Activated T-helper 2 cell treated with anti-CD3 and anti-CD28 coated beads, Interferon-gamma antibody, Interleukin-2, Interleukin-4, amounts not matched to agents 10 μg/mL and 5 μg/mL and 100 μg/mL, durations not matched to agents 14 hours and 24 hours and 36 hours (primary cell): ENCODE measurements around the gene METTL27. TPM values are rescaled to one million over a fixed set of nuclear protein-coding genes. Genes with fewer than 3 reads are reported as not detected.
"Not testable (repeated sequence)": the region's sequence is repeated elsewhere in the genome, so short reads cannot be mapped to it uniquely, and the experiment has no call there.

Experiments used
- DNase-seq: peaks from one replicate; pipeline ENCODE4 v3.0.0; 2021; ENCODE audit warnings: low spot score
- H3K27ac Mint-ChIP-seq: one replicate; pipeline ENCODE4 v1.8.0; 2021; ENCODE audit warnings: mixed read lengths
- H3K27me3 Mint-ChIP-seq: one replicate; pipeline ENCODE4 v1.8.0; 2021; ENCODE audit warnings: low read depth, mixed read lengths
- H3K36me3 Mint-ChIP-seq: one replicate; pipeline ENCODE4 v1.8.0; 2021; ENCODE audit warnings: low read depth, mixed read lengths
- H3K4me1 Mint-ChIP-seq: one replicate; pipeline ENCODE4 v1.8.0; 2021; ENCODE audit warnings: low read depth, mixed read lengths
- H3K4me3 Mint-ChIP-seq: one replicate; pipeline ENCODE4 v1.8.0; 2021; ENCODE audit warnings: low read depth, mild to moderate bottlenecking, moderate library complexity, mixed read lengths
- H3K9me3 Mint-ChIP-seq: one replicate; pipeline ENCODE4 v1.8.0; 2021; ENCODE audit warnings: mixed read lengths
- intact Hi-C: fragments of 100-400 bp; cut with micrococcal nuclease; formaldehyde crosslinking; loops from one replicate; pipeline ENCODE4 v1.15.1; 2023
- total RNA-seq: library from RNA; stranded (reverse); gene quantifications from 2 replicates; pipeline ENCODE4 v1.2.3, GENCODE V29; 2022

Gene METTL27
- total RNA-seq, 1 donor from 2014 or later, result 0.94 TPM

- Mint-ChIP-seq H3K4me1 (peaks cover 2% of the 10 kb centered on the region), H3K9me3 (no peaks in the 10 kb centered on the region), H3K36me3 (no peaks in the 10 kb centered on the region), H3K4me3 (no peak within 1 kb of the TSS), H3K27me3 (peaks cover 16% of the 10 kb centered on the region), H3K27ac (no peak within 1 kb of the TSS)
- intact Hi-C loops, result loop anchor here (10.0 kb wide), 1 partner anchor 164 kb away; the partner anchor contains the start of gene ELN
- DNase-seq, result no peak
These were observed 18.5 kb upstream of the METTL27 start, which contains the start of gene TMEM270 for GRCh38 chr7:73860859-73861258. TMEM270 (plus strand) TSS chr7:73861159; CDS start chr7:73861195, 36 bp downstream.

- Mint-ChIP-seq H3K27ac (no peak overlapping the region), H3K4me1 (peaks cover 5% of the 10 kb centered on the region), H3K27me3 (peaks cover 23% of the 10 kb centered on the region), H3K36me3 (no peaks in the 10 kb centered on the region), H3K9me3 (no peaks in the 10 kb centered on the region), H3K4me3 (no peak overlapping the region)
- no peak for DNase-seq
- intact Hi-C loops, result no loop called here
These were observed 16.5 kb upstream of the METTL27 start for GRCh38 chr7:73858807-73859206.

DNA sequence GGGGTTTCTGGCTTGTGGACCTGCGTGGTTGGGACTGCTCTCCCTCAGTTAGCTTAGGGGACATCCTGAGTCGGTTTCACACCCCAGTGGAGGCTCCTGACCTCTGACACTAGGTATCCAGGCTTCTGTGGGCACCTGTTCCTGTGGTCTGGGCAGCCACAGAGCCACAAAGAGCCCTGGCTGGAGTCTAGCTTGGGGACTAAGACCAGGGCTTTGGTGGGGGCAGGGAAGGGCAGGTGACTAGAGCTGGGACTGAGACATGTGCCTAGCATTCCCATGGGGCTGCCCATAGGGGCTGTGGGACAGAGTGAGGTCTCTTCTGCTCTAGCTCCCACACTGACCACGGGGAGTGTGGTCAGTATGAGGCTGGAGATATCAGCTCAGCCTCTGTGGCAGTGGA lies 14.6 kb upstream of the METTL27 start:
- Mint-ChIP-seq H3K27ac (no peak overlapping the region), H3K36me3 (no peaks in the 10 kb centered on the region), H3K27me3 (peaks cover 27% of the 10 kb centered on the region), H3K4me1 (peaks cover 9% of the 10 kb centered on the region), H3K4me3 (no peak overlapping the region), H3K9me3 (no peaks in the 10 kb centered on the region)
- intact Hi-C loops, result no loop called here
- no peak for DNase-seq

DNA sequence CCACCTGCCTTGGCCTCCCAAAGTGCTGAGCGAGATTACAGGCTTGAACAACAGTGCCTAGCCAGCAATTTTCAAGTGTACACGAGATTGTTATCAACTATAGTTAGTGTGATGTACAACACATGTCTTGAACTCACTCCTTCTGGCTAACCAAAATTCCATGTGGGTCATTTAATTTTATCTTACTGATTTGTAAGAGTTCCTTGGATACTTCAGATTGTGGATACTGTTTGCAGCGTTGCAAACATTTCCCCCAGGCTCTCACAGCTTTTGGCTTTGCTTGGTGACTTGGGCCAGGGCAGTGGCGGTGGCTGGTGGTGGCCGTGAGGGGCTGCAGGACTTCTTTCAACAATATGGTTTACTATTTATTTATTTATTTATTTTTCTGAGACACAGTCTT lies 10.2 kb upstream of the METTL27 start:
- H3K9me3 Mint-ChIP-seq, result no peaks in the 10 kb centered on the region
- H3K36me3 Mint-ChIP-seq, result no peaks in the 10 kb centered on the region
- H3K4me1 Mint-ChIP-seq, result peaks cover 32% of the 10 kb centered on the region
- DNase-seq, result no peak
- intact Hi-C loops, result no loop called here
- H3K27ac Mint-ChIP-seq, result no peak overlapping the region
- H3K4me3 Mint-ChIP-seq, result no peak overlapping the region
- H3K27me3 Mint-ChIP-seq, result peaks cover 33% of the 10 kb centered on the region

- H3K36me3 Mint-ChIP-seq, result no peaks in the 10 kb centered on the region
- H3K27ac Mint-ChIP-seq, result peak overlapping the region; percentile 31
- no peaks in the 10 kb centered on the region for H3K9me3 Mint-ChIP-seq
- intact Hi-C loops, result loop anchor here (1.0 kb wide), 1 partner anchor 9 kb away; the partner anchor contains the start of gene METTL27
- peaks cover 26% of the 10 kb centered on the region for H3K27me3 Mint-ChIP-seq
- H3K4me1 Mint-ChIP-seq, result peaks cover 32% of the 10 kb centered on the region
- peak; percentile 27 for DNase-seq
- no peak overlapping the region for H3K4me3 Mint-ChIP-seq
These were observed 9.4 kb upstream of the METTL27 start for GRCh38 chr7:73851410-73852338.

DNA sequence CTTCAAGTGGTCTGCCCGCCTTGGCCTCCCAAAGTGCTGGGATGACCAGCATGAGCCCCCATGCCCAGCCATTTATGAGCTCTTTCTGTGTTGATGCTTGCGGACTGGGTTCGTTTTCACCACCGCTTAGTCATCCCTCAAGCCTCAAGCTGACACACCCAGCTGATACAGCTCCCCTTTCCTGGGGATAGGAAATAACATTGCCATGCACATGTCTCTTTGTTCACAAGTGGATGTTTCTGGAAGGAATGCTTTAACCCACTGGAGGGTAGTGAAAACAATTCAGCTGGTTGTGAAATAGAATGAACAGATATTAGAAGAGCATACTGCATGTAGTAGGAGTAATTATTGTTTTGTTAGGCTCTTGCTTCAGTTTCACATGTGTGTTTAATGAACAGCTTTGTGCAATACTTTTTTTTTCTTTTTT lies 8.5 kb upstream of the METTL27 start:
- no peak overlapping the region for H3K27ac Mint-ChIP-seq
- DNase-seq, result no peak
- H3K27me3 Mint-ChIP-seq, result peaks cover 25% of the 10 kb centered on the region
- H3K36me3 Mint-ChIP-seq, result no peaks in the 10 kb centered on the region
- no peaks in the 10 kb centered on the region for H3K9me3 Mint-ChIP-seq
- H3K4me3 Mint-ChIP-seq, result no peak overlapping the region
- intact Hi-C loops, result loop anchor here (1.0 kb wide), 1 partner anchor 8 kb away; the partner anchor contains the start of gene METTL27
- H3K4me1 Mint-ChIP-seq, result peaks cover 31% of the 10 kb centered on the region

DNA sequence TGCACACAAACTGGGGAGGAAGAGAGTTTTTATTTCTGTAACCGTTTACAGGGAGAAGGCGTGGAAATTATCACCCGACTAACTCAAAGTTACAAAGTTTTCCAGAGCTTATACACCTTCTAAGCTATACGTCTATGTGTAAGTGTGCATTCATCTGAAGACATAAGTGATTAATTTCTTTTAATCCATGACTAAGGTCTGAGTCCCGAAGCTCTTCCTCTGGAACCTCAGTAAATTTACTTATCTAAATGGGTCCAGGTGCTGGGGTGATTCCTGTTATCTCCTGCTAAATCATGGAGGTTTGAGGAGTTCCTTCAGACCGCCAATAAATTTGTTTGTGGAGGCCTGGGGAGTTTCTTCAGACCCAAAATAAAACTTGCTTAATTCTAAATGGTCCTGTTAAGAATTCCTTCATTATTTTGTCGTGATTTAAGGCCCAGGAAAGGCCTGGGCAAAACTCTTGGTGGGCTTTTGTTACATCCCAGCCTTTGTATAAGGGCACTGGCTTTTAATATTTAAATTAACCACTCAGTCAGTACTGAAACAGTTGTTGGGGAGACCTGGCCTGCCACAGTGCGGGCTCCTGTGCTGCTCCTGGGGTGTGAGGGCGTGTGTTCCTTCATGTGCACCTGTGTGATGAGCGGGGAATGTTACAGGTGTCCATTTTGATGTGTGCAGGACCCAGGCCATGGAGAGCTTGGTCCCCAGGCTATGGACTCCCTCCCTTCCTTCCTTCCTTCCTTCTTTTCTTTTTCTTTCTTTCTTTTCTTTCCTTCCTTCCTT lies 5.8 kb upstream of the METTL27 start:
- Mint-ChIP-seq H3K9me3 (no peaks in the 10 kb centered on the region), H3K36me3 (no peaks in the 10 kb centered on the region), H3K4me3 (no peak overlapping the region), H3K4me1 (peaks cover 34% of the 10 kb centered on the region), H3K27ac (no peak overlapping the region), H3K27me3 (peaks cover 20% of the 10 kb centered on the region)
- intact Hi-C loops, result no loop called here
- DNase-seq, result no peak

DNA sequence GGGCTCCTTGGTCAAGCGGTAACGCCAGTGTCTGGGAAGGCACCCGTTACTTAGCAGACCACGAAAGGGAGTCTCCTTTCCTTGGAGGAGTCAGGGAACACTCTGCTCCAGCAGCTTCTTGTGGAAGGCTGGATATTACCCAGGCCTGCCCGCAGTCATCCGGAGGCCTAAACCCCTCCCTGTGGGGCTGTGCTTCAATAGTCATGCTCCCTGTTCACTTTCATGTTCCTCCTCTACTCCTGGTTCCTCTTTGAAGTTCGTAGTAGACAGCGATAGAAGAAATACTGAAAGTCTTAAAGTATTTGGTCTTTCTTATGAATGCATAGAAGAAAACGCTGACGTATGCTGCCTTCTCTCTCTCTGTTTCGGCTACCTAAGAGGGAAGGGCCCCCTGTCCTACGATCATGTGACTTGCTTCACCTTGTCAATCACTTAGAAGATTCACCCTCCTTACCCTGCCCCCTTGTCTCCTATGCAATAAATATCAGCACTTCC lies 3.4 kb upstream of the METTL27 start:
- H3K36me3 Mint-ChIP-seq, H3K9me3 Mint-ChIP-seq, H3K27ac Mint-ChIP-seq, intact Hi-C loops, DNase-seq, H3K4me3 Mint-ChIP-seq: not testable (repeated sequence)
- Mint-ChIP-seq H3K4me1 (peaks cover 18% of the 10 kb centered on the region), H3K27me3 (peaks cover 20% of the 10 kb centered on the region)

DNA sequence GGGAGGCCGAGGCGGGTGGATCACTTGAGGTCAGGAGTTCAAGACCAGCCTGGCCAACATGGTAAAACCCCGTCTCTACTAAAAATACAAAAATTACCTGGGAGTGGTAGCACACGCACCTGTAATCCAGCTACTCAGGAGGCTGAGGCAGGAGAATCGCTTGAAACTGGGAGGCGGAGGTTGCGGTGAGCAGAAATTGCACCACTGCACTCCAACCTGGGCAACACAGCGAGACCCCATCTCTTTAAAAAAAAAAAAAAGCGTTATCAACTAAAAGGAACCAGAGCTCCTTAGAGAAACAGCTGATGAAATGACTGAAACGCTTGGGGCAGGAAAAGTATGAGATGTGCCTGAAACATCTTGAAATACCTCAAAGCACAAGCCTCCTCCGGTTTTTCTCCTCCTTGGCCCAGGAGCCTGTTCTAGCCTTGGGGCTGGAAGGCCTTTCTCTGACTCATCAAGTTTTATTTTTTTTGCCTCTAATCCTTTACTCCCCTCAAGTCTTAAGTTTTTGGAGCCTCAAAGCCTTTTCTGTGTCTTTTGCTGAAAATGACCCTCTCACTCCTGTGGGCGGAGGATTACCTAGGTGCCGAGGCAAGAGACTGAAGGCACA lies 2.6 kb upstream of the METTL27 start:
- Mint-ChIP-seq H3K27ac (no peak overlapping the region), H3K36me3 (no peaks in the 10 kb centered on the region), H3K4me1 (peaks cover 14% of the 10 kb centered on the region), H3K9me3 (no peaks in the 10 kb centered on the region), H3K4me3 (no peak overlapping the region), H3K27me3 (peaks cover 20% of the 10 kb centered on the region)
- no peak for DNase-seq
- intact Hi-C loops, result no loop called here

- peaks cover 15% of the 10 kb centered on the region for H3K27me3 Mint-ChIP-seq
- no peaks in the 10 kb centered on the region for H3K36me3 Mint-ChIP-seq
- intact Hi-C loops, result no loop called here
- no peaks in the 10 kb centered on the region for H3K9me3 Mint-ChIP-seq
- DNase-seq, result no peak
- H3K4me1 Mint-ChIP-seq, result peaks cover 9% of the 10 kb centered on the region
- peak overlapping the region; percentile 1 for H3K4me3 Mint-ChIP-seq
- no peak overlapping the region for H3K27ac Mint-ChIP-seq
These were observed 1.8 kb upstream of the METTL27 start for GRCh38 chr7:73844131-73844547.

- Mint-ChIP-seq H3K27me3 (peaks cover 7% of the 10 kb centered on the region), H3K4me1 (peaks cover 10% of the 10 kb centered on the region), H3K4me3 (peak overlapping the region; percentile 80), H3K9me3 (no peaks in the 10 kb centered on the region), H3K27ac (no peak overlapping the region), H3K36me3 (no peaks in the 10 kb centered on the region)
- DNase-seq, result no peak
- intact Hi-C loops, result loop anchor here (1.0 kb wide), 2 partner anchors 10 to 103 kb away; partner anchors contain the start of gene ABHD11
These were observed 638 bp downstream of the METTL27 start for GRCh38 chr7:73841689-73842066.

- DNase-seq, result no peak
- intact Hi-C loops, result no loop called here
- H3K36me3 Mint-ChIP-seq, result no peaks in the 10 kb centered on the region
- H3K4me1 Mint-ChIP-seq, result peaks cover 9% of the 10 kb centered on the region
- no peaks in the 10 kb centered on the region for H3K9me3 Mint-ChIP-seq
- no peak overlapping the region for H3K27ac Mint-ChIP-seq
- peak overlapping the region; percentile 21 for H3K4me3 Mint-ChIP-seq
- H3K27me3 Mint-ChIP-seq, result peaks cover 7% of the 10 kb centered on the region
These were observed 1.5 kb downstream of the METTL27 start for GRCh38 chr7:73840715-73841379.
